ENCODE data around the gene RPS6KA4.

DNA sequence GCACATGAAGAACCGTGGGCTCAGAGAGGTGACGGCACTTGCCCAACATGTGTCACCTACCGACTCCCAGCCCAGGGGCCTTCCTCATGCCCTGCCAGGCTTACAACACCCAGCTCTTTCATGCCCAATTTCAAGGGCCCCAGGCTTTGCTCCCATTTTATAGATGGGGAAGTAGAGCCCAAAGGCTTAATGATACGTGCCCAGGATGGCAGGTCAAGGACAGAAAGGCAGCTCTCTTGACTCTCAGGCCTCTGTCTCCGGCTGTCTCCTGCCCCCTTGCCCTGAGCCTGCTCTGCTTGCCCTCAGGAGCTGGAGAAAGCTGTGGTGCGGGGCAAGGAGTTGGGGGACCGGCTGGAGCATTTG, 10.0 kb upstream of the RPS6KA4 start:
- no peak for TF ChIP-seq POLR2AphosphoS5 (IDR thresholded peaks at IDR 0.05; ENCODE audit: borderline replicate concordance, low read depth, low read length)
- TF ChIP-seq EZH2 (IDR thresholded peaks at IDR 0.05): no peak
- TF ChIP-seq FOXP2 (optimal IDR thresholded peaks at IDR 0.05; ENCODE audit: control extremely low read depth, extremely low read length, insufficient read depth): no peak
